ENCODE measurements around the gene RPS10.
"Not testable (repeated sequence)": the region's sequence is repeated elsewhere in the genome, so short reads cannot be mapped to it uniquely, and the experiment has no call there.

RPS10 gene

DNA sequence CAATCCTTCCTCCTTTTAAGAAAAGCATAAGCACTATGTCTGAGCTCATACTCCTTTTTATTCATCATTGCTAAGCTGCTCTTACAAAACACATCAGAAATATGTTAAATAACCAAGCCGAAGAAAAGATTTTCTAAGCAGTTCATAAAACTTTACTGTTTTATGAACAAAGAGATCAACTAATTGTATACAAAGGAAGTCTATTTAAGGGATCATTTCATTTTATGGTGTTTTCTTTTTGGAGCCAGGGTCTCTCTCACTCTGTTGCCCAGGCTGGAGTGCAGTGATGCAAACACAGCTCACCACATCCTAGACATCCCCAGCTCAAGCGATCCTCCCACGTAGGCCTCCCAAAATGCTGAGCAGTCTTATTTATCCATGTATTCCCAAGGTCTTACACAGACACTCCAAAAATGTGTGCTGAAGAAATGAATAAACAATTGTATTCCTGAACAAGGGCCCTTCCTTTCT is 42.7 kb downstream of the RPS10 start:
- TF ChIP-seq, protein P1, sequence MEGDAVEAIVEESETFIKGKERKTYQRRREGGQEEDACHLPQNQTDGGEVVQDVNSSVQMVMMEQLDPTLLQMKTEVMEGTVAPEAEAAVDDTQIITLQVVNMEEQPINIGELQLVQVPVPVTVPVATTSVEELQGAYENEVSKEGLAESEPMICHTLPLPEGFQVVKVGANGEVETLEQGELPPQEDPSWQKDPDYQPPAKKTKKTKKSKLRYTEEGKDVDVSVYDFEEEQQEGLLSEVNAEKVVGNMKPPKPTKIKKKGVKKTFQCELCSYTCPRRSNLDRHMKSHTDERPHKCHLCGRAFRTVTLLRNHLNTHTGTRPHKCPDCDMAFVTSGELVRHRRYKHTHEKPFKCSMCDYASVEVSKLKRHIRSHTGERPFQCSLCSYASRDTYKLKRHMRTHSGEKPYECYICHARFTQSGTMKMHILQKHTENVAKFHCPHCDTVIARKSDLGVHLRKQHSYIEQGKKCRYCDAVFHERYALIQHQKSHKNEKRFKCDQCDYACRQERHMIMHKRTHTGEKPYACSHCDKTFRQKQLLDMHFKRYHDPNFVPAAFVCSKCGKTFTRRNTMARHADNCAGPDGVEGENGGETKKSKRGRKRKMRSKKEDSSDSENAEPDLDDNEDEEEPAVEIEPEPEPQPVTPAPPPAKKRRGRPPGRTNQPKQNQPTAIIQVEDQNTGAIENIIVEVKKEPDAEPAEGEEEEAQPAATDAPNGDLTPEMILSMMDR (IDR thresholded peaks at IDR 0.05; ENCODE audit: insufficient read depth, low read depth, low read length, missing control alignments) = no peak
- no peak for DNase-seq (ENCODE audit: low read depth)

GRCh38 chr6:34381081-34381480 is 44.8 kb downstream of the RPS10 start:
- no peak for DNase-seq (ENCODE audit: low read depth)
- H3K4me3 ChIP-seq (ENCODE audit: low read depth, low read length) = no peak overlapping the region
- TF ChIP-seq, protein P1 (IDR thresholded peaks at IDR 0.05; ENCODE audit: insufficient read depth, low read depth, low read length, missing control alignments) = no peak

More for the DNA sequence above, 42.7 kb downstream of the RPS10 start:
- H3K4me3 ChIP-seq (ENCODE audit: low read depth, low read length) = no peak overlapping the region

- H3K4me3 ChIP-seq (ENCODE audit: low read depth, low read length) = no peak overlapping the region
- DNase-seq (ENCODE audit: low read depth) = no peak
- TF ChIP-seq, protein P1 (IDR thresholded peaks at IDR 0.05; ENCODE audit: insufficient read depth, low read depth, low read length, missing control alignments) = no peak
These were observed 47.4 kb downstream of the RPS10 start for GRCh38 chr6:34378470-34378869.

DNA sequence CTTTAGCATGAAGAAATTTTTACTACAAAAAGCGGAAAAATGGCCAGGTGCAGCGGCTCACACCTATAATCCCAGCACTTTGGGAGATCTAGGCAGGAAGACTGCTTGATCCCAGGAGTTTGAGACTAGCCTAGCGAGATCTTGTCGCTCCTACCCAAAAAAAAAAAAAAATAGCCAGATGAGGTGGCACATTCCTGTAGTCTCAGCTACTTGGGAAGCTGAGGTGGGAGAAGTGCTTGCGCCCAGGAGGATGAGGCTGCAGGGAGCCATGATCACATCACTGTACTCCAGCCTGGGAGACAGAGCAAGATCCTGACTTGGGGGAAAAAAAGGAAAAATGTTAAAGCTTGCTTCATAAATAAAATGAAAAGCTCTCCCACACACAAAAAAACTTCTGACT is 47.9 kb downstream of the RPS10 start:
- TF ChIP-seq, protein P1 (IDR thresholded peaks at IDR 0.05; ENCODE audit: insufficient read depth, low read depth, low read length, missing control alignments) = no peak
- no peak overlapping the region for H3K4me3 ChIP-seq (ENCODE audit: low read depth, low read length)
- no peak for DNase-seq (ENCODE audit: low read depth)

GRCh38 chr6:34377571-34377970 is 48.3 kb downstream of the RPS10 start:
- DNase-seq (ENCODE audit: low read depth); H3K4me3 ChIP-seq (ENCODE audit: low read depth, low read length): not testable (repeated sequence)

GRCh38 chr6:34375833-34376232 is 50.0 kb downstream of the RPS10 start:
- no peak overlapping the region for H3K4me3 ChIP-seq (ENCODE audit: low read depth, low read length)
- no peak for DNase-seq (ENCODE audit: low read depth)
- TF ChIP-seq, protein P1 (IDR thresholded peaks at IDR 0.05; ENCODE audit: insufficient read depth, low read depth, low read length, missing control alignments) = no peak

DNA sequence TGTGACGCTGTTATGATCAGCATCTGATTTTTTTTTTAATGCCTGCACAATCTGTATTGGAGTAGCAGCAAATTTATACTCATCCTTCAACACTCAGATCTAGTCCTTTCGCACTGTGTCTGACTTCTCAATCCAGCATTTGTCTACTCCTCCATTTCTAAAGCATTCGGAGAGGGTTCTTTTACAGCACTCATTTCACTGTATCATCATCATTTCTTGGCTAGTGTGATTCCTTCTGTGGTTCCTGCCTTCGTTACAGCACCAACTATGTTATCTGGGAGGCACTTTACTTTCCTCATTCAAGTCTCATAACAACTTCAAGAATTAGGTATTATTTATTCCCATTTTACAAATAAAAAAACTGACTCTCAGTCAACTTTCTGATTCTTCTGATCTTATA is 51.4 kb downstream of the RPS10 start:
- no peak for DNase-seq (ENCODE audit: low read depth)
- TF ChIP-seq, protein P1 (IDR thresholded peaks at IDR 0.05; ENCODE audit: insufficient read depth, low read depth, low read length, missing control alignments) = no peak
- no peak overlapping the region for H3K4me3 ChIP-seq (ENCODE audit: low read depth, low read length)

All from GM12865 (cell line).